GM12878 (cell line): ENCODE data around the gene EIF4EBP2. TPM values are rescaled to one million over a fixed set of nuclear protein-coding genes. Genes with fewer than 3 reads are reported as not detected.

Experiments
- ATAC-seq: fragments of 200-7000 bp; cut with Tn5 transposase; 3 replicates; pipeline ENCODE4 v1.9.1; 2020; ENCODE audit warnings: mild to moderate bottlenecking, moderate library complexity
- BruUV-seq: library from RNA; stranded (reverse); fragments of 400-500 nt; replicated peaks from 2 replicates; lab custom pipeline; 2021; lab: Mats Ljungman, UMichigan
- CTCF ChIA-PET: fragments of 300-600 bp; sonication (Branson Sonifier 250); formaldehyde crosslinking; extraction: SDS; loops from one replicate; lab custom pipeline; 2021; ENCODE audit warnings: inconsistent platforms; lab: Yijun Ruan, JAX
- POLR2A ChIA-PET: fragments of 350-600 bp; formaldehyde crosslinking; extraction: SDS; loops from one replicate; lab custom pipeline; 2021; ENCODE audit warnings: inconsistent platforms; lab: Charles Lee
- RAD21 ChIA-PET: fragments of 300-600 bp; sonication (Branson Sonifier 250); formaldehyde crosslinking; loops from one replicate; lab custom pipeline; 2023; ENCODE audit warnings: antibody characterized with exemption; ENCODE audit not compliant: unreplicated experiment; lab: Charles Lee
- SMC1A ChIA-PET: fragments of 300-600 bp; sonication (Branson Sonifier 250); formaldehyde crosslinking; loops from one replicate; lab custom pipeline; 2023; ENCODE audit not compliant: unreplicated experiment, uncharacterized antibody; lab: Charles Lee
- DNase-seq: peaks from one replicate; pipeline ENCODE4 v3.0.0-alpha.2; 2011; ENCODE audit warnings: low read depth, low spot score
- FAIRE-seq: peaks from 3 replicates; lab custom pipeline; 2011; peaks lifted over from hg19 to GRCh38; lab: Jason Lieb, UNC
- H2AFZ ChIP-seq: 2 replicates; pipeline ENCODE4 v1.6.0; 2011; ENCODE audit warnings: low read depth, low read length, control low read depth; ENCODE audit not compliant: control insufficient read depth
- H3K27ac ChIP-seq: 2 replicates; pipeline ENCODE4 v1.5.1; 2011; ENCODE audit warnings: control low read depth; ENCODE audit not compliant: control insufficient read depth, insufficient read depth
- H3K27me3 ChIP-seq, 2 experiments: replicated peaks in 1 of 2; 2 replicates each; pipeline versions ENCODE4 v1.6.0 to v1.6.1; 2011; ENCODE audit warnings: low read length in 1 of 2; ENCODE audit not compliant: control insufficient read depth in 2 of 2, insufficient read depth in 2 of 2
- H3K36me3 ChIP-seq, 2 experiments: 2 replicates each; pipeline ENCODE4 v1.5.1; 2011; ENCODE audit warnings: low read length in 1 of 2; ENCODE audit not compliant: control insufficient read depth in 2 of 2, insufficient read depth in 2 of 2
- H3K4me1 ChIP-seq: 2 replicates; pipeline ENCODE4 v1.6.1; 2011; ENCODE audit warnings: mild to moderate bottlenecking, low read length, moderate library complexity, mixed read lengths; ENCODE audit not compliant: control insufficient read depth, insufficient read depth
- H3K4me2 ChIP-seq: 2 replicates; pipeline ENCODE4 v1.6.0; 2011; ENCODE audit warnings: control low read depth; ENCODE audit not compliant: control insufficient read depth, insufficient read depth
- H3K4me3 ChIP-seq: fragments of 200-600 bp; sonication (generic); 2 replicates; pipeline ENCODE4 v1.5.1; 2016
- H3K79me2 ChIP-seq: 2 replicates; pipeline ENCODE4 v1.6.0; 2011; ENCODE audit warnings: low read length; ENCODE audit not compliant: control insufficient read depth, insufficient read depth
- H3K9ac ChIP-seq: 2 replicates; pipeline ENCODE4 v1.8.0; 2011; ENCODE audit warnings: low read length, control low read depth, mixed read lengths; ENCODE audit not compliant: control insufficient read depth, insufficient read depth
- H3K9me3 ChIP-seq: replicated peaks from 3 replicates; pipeline ENCODE4 v1.5.1; 2011; ENCODE audit warnings: mild to moderate bottlenecking, low read length; ENCODE audit not compliant: control insufficient read depth, insufficient read depth
- H4K20me1 ChIP-seq: 2 replicates; pipeline ENCODE4 v1.6.0; 2011; ENCODE audit not compliant: control insufficient read depth, insufficient read depth
- BMI1 ChIP-seq: fragments of 450-650 bp; IDR thresholded peaks from 2 replicates; pipeline ENCODE4 v1.6.1; 2016; ENCODE audit warnings: mild to moderate bottlenecking, moderate library complexity, borderline replicate concordance
- EED ChIP-seq: sonication (generic); IDR thresholded peaks from 2 replicates; pipeline ENCODE4 v1.6.1; 2016; ENCODE audit warnings: antibody characterized with exemption, low read depth
- IKZF2 ChIP-seq, 2 experiments: fragments of 450-650 bp; IDR thresholded peaks; 2 replicates each; pipeline ENCODE4 v1.6.1; 2017; ENCODE audit warnings: mild to moderate bottlenecking in 2 of 2, moderate library complexity in 2 of 2
- KAT2A ChIP-seq: conservative IDR thresholded peaks from 2 replicates; pipeline ENCODE4 v1.6.1; 2011; ENCODE audit warnings: low read depth, low read length; ENCODE audit not compliant: control insufficient read depth
- KLF5 ChIP-seq: fragments of 450-650 bp; IDR thresholded peaks from 2 replicates; pipeline ENCODE4 v1.6.1; 2014; ENCODE audit warnings: mild to moderate bottlenecking; ENCODE audit not compliant: partially characterized antibody
- POLR2AphosphoS2 ChIP-seq: IDR thresholded peaks from 2 replicates; pipeline ENCODE4 v1.6.1; 2011; ENCODE audit warnings: low read depth, mild to moderate bottlenecking, low read length, improper control_type of control experiment, moderate library complexity
- RAD21 ChIP-seq: IDR thresholded peaks from 2 replicates; pipeline ENCODE4 v1.6.1; 2011; ENCODE audit warnings: mild to moderate bottlenecking, low read depth, low read length, moderate library complexity; ENCODE audit not compliant: insufficient read depth
- YY1 ChIP-seq: IDR thresholded peaks from 2 replicates; pipeline ENCODE4 v1.6.1; 2011; ENCODE audit warnings: low read depth, mild to moderate bottlenecking, low read length
- WGBS: methylation state at CpG from one replicate; pipeline ENCODE4 v1.1.6; 2016; ENCODE audit warnings: low lambda C conversion rate; ENCODE audit not compliant: insufficient replicate concordance, insufficient coverage; ENCODE audit errors: missing lambda C conversion rate; 5-methylcytosine and 5-hydroxymethylcytosine counted together
- in situ Hi-C: fragments of 300-500 bp; cut with MboI; formaldehyde crosslinking; loops from 9 replicates; pipeline ENCODE4 v1.14.3; 2018; ENCODE audit warnings: mixed read lengths
- intact Hi-C: fragments of 100-400 bp; cut with micrococcal nuclease; formaldehyde crosslinking; loops from one replicate; pipeline ENCODE4 v1.14.2; 2022; ENCODE audit not compliant: unreplicated experiment
- polyA plus RNA-seq, 11 experiments: library from polyadenylated mRNA; depleted of rRNA in 4 of 11; unstranded in 6 of 11; stranded (reverse) in 5 of 11; fragments of >200 nt; fragmentation: Nextera tagmentation in 4 of 11; fragmentation: Illumina TruSeq in 1 of 11; extraction: Ambion mirVana in 4 of 11; extraction: Trizol in 1 of 11; gene quantifications; 1 replicate in 1 of 11; 2 replicates in 10 of 11; pipeline versions ENCODE4 v1.2.1 to v1.2.3, GENCODE V29; 2011 to 2016; ENCODE audit warnings: inconsistent platforms in 2 of 11, missing spikeins in 2 of 11, low read depth in 1 of 11
- total RNA-seq, 4 experiments: library from RNA; depleted of rRNA in 3 of 4; stranded (reverse); fragments of >200 nt in 3 of 4; fragmentation: Illumina TruSeq in 1 of 4; extraction: Trizol in 1 of 4; gene quantifications; 2 replicates each; pipeline versions ENCODE4 v1.2.1 to v1.2.3, GENCODE V29; 2013 to 2021
- TF ChIP-seq, protein P1 (sequence below), 3 experiments: IDR thresholded peaks in 2 of 3; conservative IDR thresholded peaks in 1 of 3; 2 replicates each; pipeline ENCODE4 v1.5.1; 2011; ENCODE audit warnings: low read depth in 3 of 3, low read length in 3 of 3, mild to moderate bottlenecking in 3 of 3, control low read depth in 2 of 3, moderate library complexity in 2 of 3, inconsistent platforms in 1 of 3, mixed read lengths in 1 of 3; ENCODE audit not compliant: control insufficient read depth in 2 of 3, insufficient read depth in 1 of 3; ENCODE audit errors: extremely low read depth in 1 of 3

EIF4EBP2 gene
- total and polyA plus RNA-seq, 10 of the 15 experiments (the other 5 are each of a cell fraction or from before 2014, with no cell fraction given) = 14.4 to 51.3 (median 28.9) TPM

DNA sequence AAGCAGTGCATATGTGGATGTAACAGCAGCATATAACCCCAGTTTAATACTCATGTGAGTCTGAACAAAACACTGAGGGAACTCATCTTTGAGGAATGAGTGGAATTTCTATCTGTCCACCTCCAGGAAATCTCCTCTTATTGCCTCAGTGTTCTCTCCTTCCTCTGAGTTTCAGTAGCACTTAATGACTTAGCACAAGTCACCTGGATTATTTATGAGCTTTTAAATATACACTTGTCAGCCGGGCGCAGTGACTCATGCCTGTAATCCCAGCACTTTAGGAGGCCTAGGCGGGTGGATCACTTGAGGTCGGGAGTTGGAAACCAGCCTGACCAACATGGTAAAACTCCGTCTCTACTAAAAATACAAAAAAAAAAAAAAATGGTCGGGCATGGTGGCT lies 25.8 kb upstream of the EIF4EBP2 start:
- DNase-seq (no peak), FAIRE-seq (no peak), ATAC-seq (no peak)
- no TSS peak for BruUV-seq
- Histone ChIP-seq H3K36me3 (no peaks in the 10 kb centered on the region; a peak in 2 of 4 replicates), H2AFZ (no peak overlapping the region), H3K79me2 (peaks cover 11% of the 10 kb centered on the region), H3K27me3 (no peaks in the 10 kb centered on the region), H3K4me1 (peaks cover 10% of the 10 kb centered on the region), H3K27ac (no peak overlapping the region), H3K4me2 (no peak overlapping the region), H3K9ac (no peak overlapping the region), H4K20me1 (no peaks in the 10 kb centered on the region), H3K4me3 (no peak overlapping the region), H3K9me3 (no peaks in the 10 kb centered on the region)
- 66% methylated on average over 6 of the region's 6 CpGs for WGBS
- intact Hi-C loops = no loop called here
- ChIA-PET POLR2A (interaction anchor here (0.7 kb wide), 1 partner anchor 20 kb away, joined by 4 read pairs; no protein-coding TSS in a partner anchor), SMC1A (interaction anchor here (1.0 to 1.9 kb wide), 3 partner anchors 9 to 14 kb away, joined by 3 to 6 read pairs (median 3); no protein-coding TSS in a partner anchor), CTCF (interaction anchor here (1.2 to 4.4 kb wide), 5 partner anchors 12 to 232 kb away, joined by 3 to 22 read pairs (median 6); partner anchors contain the start of genes EIF4EBP2 and TYSND1), RAD21 (no interaction called here)
- no peak for TF ChIP-seq POLR2AphosphoS2
- TF ChIP-seq EED = no peak
- TF ChIP-seq YY1 = no peak
- no peak for TF ChIP-seq KLF5
- TF ChIP-seq IKZF2 (IDR thresholded peaks at IDR 0.05) = no peak
- in situ Hi-C loops = no loop called here

DNA sequence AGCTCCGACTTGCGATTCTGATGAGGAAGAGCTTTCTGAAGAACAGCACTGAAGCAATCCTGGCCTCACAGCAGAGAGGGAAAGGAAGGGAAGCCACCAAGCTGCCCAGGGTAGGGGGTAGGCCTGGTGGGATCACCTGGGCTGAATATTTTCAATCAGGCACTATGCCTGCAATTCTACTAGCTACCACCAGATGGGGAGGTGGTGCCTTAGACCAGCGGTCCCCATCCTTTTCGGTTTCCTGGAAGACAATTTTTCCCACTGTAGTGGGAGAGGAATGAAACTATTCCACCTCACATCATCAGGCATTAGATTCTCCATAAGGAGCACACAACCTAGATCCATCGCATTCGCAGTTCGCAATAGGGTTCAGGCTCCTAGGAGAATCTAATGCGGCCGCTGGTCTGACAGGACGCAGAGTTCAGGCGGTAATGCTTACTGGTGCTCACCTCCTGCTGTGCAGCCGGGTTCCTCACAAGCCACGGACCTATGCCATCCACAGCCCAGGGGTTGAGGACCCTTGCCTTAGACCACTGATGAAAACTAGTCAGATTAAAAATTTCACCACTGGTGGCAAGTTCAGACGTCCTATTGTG lies 24.3 kb upstream of the EIF4EBP2 start:
- Histone ChIP-seq H3K9ac (no peak overlapping the region), H3K4me3 (no peak overlapping the region), H3K79me2 (peaks cover 11% of the 10 kb centered on the region), H3K27ac (no peak overlapping the region)
- FAIRE-seq = peak; percentile 23
- no TSS peak for BruUV-seq
- TF ChIP-seq KAT2A (no peak), BMI1 (no peak), RAD21 (peak; percentile 30)
- TF ChIP-seq, protein P1, sequence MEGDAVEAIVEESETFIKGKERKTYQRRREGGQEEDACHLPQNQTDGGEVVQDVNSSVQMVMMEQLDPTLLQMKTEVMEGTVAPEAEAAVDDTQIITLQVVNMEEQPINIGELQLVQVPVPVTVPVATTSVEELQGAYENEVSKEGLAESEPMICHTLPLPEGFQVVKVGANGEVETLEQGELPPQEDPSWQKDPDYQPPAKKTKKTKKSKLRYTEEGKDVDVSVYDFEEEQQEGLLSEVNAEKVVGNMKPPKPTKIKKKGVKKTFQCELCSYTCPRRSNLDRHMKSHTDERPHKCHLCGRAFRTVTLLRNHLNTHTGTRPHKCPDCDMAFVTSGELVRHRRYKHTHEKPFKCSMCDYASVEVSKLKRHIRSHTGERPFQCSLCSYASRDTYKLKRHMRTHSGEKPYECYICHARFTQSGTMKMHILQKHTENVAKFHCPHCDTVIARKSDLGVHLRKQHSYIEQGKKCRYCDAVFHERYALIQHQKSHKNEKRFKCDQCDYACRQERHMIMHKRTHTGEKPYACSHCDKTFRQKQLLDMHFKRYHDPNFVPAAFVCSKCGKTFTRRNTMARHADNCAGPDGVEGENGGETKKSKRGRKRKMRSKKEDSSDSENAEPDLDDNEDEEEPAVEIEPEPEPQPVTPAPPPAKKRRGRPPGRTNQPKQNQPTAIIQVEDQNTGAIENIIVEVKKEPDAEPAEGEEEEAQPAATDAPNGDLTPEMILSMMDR (IDR thresholded peaks at IDR 0.05 in 2 of 3, conservative IDR thresholded peaks at IDR 0.05 in 1 of 3; ENCODE audit: control insufficient read depth in 2 of 3, extremely low read depth in 1 of 3, insufficient read depth in 1 of 3, low read depth in 3 of 3, low read length in 3 of 3) = peak; percentile 21 to 79 (median 72)
- TF ChIP-seq, all 136 proteins: peak for 2
- POLR2A ChIA-PET = no interaction called here
- DNase-seq = no peak
- SMC1A ChIA-PET = interaction anchor here (0.7 to 1.6 kb wide), 4 partner anchors 16 to 264 kb away, joined by 3 to 5 read pairs (median 3); no protein-coding TSS in a partner anchor
- peaks cover 10% of the 10 kb centered on the region for H3K4me1 ChIP-seq
- no peaks in the 10 kb centered on the region for H4K20me1 ChIP-seq
- ATAC-seq = no peak
- CTCF ChIA-PET = interaction anchor here (0.6 to 4.4 kb wide), 15 partner anchors 10 to 330 kb away, joined by 3 to 22 read pairs (median 5); partner anchors contain the start of genes EIF4EBP2 and TYSND1
- 78% methylated on average over 14 of the region's 14 CpGs for WGBS
- H3K36me3 ChIP-seq = no peaks in the 10 kb centered on the region; a peak in 1 of 4 replicates
- RAD21 ChIA-PET = interaction anchor here (0.9 to 2.0 kb wide), 5 partner anchors 24 to 158 kb away, joined by 3 to 6 read pairs (median 4); partner anchors contain the start of gene EIF4EBP2
- in situ Hi-C loops = no loop called here
- no peak overlapping the region for H2AFZ ChIP-seq
- no peaks in the 10 kb centered on the region for H3K9me3 ChIP-seq
- H3K27me3 ChIP-seq = no peaks in the 10 kb centered on the region
- no peak overlapping the region for H3K4me2 ChIP-seq
- intact Hi-C loops = no loop called here
